Activated CD8-positive, alpha-beta memory T cell treated with anti-CD3 and anti-CD28 coated beads, Interleukin-2, amount 50 U/mL, for 48 hours (primary cell): ENCODE data around the gene TXNDC15.
"Not testable (repeated sequence)": the region's sequence is repeated elsewhere in the genome, so short reads cannot be mapped to it uniquely, and the experiment has no call there.

ENCODE experiments used
- DNase-seq: peaks from one replicate; pipeline ENCODE4 v3.0.0-alpha.2; 2020

Gene TXNDC15

DNA sequence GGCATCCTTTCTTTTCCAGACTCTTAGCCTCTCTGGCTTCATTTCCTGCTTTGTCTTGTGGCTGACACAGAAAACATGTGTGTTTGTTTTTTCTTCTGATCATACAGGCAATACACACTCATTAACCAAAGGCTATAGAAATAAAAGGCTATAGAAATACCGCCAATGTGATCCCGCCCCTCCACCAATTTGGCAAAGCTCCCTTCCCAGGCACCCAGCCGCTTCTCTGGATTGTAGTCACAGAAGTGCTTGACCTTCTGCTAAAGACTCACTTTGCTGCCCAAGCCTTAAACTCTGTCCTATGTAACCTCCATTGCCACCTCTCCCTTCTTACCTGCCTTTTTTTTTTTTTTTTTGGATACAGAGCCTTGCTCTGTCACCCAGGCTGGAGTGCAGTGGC lies 5.3 kb downstream of the TXNDC15 start:
- DNase-seq = no peak

- not testable (repeated sequence) for DNase-seq
Observed at GRCh38 chr5:134880937-134881336, 6.8 kb downstream of the TXNDC15 start.

GRCh38 chr5:134881711-134882110 lies 7.5 kb downstream of the TXNDC15 start:
- not testable (repeated sequence) for DNase-seq

DNA sequence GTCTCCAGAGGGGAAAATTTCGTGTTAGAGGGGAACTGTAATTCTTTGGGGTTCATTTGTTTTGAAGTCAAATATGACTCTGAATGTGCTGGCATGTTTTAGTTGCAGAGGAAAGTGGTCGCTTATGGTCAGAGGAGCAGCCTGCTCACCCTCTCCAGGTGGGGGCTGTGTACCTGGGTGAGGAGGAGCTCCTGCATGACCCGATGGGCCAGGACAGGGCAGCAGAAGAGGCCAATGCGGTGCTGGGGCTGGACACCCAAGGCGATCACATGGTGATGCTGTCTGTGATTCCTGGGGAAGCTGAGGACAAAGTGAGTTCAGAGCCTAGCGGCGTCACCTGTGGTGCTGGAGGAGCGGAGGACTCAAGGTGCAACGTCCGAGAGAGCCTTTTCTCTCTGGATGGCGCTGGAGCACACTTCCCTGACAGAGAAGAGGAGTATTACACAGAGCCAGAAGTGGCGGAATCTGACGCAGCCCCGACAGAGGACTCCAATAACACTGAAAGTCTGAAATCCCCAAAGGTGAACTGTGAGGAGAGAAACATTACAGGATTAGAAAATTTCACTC lies 13.5 kb downstream of the TXNDC15 start:
- DNase-seq = no peak

- no peak for DNase-seq
Observed at GRCh38 chr5:134889335-134889734, 15.2 kb downstream of the TXNDC15 start.

- DNase-seq = no peak
Observed at GRCh38 chr5:134891473-134891872, 17.3 kb downstream of the TXNDC15 start.

GRCh38 chr5:134892282-134892681 lies 18.1 kb downstream of the TXNDC15 start:
- no peak for DNase-seq

GRCh38 chr5:134892926-134893325 lies 18.8 kb downstream of the TXNDC15 start:
- DNase-seq = no peak

DNA sequence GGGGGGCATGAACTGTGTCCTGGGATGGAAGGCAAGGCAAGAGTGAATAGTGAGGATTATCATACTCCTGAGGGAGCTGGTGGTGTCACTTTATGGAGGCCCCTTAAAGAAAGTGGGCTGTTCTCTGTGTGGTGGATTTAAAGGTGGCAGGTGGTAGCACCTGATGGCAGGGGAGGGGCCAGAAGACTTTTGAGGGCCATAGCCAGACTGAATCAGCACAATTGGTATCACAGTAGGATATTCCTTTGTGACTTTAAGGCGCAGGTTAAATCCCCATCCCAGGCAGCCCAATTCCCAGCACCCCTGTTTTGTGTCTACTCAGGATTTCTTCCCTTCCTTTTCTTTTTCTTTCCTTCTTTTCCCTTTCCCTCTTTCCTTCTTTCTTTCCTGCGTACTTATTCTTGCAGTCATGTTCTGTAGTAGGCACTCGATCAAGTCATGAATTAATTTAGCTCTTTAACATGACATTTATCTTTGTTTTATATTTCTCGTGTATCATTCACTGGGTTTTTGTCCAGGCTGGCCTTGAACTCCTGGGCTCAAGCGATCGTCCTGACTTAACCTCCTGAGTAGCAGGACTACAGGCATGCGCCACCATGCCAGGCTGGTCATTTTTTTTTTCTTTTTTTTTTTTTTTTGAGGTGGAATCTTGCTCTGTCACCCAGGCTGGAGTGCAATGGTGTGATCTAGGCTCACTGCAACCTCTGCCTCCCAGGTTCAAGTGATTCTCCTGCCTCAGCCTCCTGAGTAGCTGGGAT lies 19.8 kb downstream of the TXNDC15 start:
- DNase-seq = no peak

GRCh38 chr5:134902071-134902801 lies 28.1 kb downstream of the TXNDC15 start:
- DNase-seq = no peak

DNA sequence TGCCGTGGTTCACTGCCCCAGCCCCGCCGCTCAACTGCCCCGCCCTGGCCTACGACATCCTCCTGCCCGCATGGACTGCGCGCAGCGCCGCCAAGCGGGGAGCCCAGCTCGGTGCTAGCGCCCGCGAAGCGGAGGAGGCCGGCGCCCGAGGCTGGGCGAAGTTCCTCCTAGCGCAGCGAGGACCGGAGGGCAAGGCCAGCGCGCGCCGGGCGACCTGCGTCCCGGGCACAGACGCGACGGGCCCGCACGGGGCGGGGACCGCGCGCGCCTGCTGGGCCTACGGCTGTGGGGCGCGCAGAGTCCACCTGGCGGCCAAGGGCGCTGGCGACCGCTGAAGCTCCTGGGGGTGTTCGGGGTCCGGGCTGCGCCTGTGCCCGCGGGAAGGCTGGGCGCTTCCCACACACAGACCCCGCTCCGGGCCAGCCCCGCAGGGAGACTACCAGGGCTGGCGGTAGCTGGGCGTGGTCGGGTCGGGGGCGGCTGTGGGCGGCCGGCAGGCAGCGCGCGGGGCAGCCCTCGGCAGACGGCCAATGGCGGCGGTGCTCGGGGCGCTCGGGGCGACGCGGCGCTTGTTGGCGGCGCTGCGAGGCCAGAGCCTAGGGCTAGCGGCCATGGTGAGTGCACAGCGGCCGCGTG lies 30.6 kb downstream of the TXNDC15 start, which contains the start of gene PCBD2:
Gene PCBD2 (plus strand): TSS at position 522 of the 636 bp plus-strand sequence. CDS start 9 bp downstream, at position 531.
- peak; percentile 96 for DNase-seq

DNA sequence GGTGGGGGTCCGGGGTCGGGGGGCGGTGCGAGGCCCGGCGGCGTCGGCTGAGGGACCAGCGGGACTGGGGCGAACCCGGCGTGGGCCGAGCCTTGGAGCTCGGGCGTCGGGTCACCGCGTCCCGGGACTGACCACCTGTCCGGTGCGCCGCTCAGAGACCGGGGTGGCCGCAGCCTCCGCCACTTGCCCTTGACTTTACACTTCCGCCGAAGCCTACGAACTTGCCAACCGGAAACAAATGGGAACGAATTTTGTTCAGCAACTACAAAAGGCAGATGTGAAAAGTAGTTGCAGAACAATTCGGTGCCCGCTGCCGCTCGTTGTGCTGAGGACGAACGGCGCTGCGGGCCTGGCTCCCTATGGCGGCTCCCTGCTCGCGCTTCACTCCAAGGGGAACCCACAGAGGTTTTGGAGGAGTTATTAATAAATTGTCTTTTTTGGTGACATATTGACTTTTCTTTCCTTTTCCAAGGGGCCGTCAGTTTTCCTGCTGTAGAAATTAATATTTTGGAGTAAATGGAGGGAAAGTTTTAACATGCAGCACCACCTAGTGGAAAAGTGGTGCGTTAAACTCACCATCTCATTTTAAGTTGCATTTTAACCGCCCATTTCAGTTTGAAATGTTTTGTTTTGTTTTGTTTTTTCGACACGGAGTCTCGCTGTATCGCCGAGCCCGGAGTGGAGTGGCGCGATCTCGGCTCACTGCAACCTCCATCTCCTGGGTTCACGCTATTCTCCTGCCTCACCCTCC lies 31.2 kb downstream of the TXNDC15 start:
- DNase-seq = peak; percentile 85

DNA sequence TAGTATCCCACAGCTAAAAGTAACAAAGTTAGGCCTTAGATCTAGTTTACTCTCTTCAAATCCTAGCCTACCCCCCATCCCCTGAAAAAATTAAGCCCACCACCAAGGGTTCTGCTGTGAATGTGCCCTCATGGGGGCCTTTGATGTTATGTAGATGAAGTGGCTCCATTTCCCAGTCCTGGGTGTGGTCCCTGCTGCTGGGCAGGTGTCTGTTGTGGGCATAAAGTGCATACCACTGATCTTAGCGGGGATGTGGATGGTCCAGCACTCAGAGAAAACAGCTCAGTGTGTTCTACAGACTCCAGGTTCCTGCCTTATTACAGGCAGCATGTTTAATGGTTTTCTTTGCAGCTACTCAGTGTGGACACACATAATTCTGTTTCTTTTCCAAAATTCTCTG lies 32.6 kb downstream of the TXNDC15 start:
- no peak for DNase-seq

DNA sequence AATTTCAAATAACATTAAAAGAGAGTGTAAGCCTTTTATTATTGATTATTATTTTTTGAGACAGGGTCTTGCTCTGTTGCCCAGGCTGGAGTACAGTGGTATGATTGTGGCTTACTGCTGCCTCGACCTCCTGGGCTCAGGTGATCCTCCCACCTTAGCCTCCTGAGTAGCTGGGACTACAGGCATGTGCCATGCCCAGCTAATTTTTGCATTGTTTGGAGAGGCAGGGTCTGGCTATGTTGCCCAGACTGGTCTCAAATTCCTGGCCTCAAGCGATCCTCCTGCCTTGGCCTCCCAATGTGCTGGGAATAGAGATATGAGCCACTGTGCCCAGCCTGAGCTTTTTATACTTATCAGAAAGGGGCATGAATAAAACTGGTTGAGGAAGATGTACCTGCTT lies 36.6 kb downstream of the TXNDC15 start:
- DNase-seq = not testable (repeated sequence)

DNA sequence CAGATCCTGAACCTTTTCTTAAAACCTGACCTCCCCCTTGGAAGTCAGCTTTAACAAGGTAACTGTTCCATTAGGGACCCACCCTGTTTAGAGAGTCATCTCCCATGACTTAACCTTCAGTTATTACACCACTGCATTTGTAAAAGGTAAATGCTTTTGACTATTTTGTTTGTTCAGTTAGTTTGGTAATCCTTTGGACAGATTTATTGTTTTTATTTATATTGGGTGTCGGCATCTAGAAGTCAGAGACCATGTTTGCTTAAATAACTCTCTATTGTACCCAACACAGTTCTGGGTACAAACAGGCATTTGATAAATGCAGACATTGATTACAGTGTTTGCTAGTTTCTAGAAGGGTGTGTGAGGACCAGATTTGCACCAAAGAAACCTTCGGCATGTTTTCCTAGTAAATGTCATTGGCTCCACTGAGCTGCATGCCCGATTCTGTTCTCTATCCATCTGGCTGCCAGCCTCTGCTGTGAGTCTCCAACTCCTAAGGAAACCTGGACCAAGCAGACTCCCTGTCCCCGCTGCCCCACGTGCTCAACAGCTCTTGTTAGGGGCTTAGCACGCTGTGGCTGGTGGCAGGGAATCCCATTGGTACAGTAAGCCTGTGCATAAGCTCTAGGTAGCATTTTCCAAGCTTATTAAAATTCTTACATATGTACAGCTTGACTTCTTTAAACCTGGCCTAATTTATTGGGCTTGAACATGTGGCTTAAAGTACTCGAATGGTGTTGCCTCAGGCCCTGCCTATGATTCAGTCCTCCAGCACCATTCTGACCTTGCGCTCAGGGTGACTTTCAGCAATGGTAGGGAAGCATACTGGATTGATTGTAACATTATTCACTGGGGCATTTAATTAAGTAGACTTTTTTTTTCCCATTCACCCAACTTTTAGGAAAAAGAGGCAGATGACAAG lies 37.4 kb downstream of the TXNDC15 start:
- DNase-seq = no peak

DNA sequence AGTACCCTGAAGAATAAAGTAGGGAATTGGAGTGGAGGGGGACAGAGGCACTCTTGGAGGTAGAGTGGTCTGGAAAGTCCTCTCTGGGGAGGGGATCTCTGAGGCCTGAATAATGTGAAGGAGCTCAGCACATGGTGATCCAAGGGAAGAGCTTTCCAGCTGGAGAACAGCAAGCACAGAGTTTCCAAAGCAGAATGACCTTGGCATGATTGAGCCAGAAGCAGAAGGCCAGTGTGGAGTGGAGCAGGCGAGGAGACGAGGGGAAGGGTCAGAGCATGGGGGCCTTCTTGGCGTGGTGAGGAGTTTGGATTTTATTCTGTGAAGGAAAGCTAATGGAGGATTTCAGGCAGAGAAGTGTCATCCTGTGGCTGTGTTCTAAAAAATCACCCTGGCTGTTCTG lies 39.1 kb downstream of the TXNDC15 start:
- DNase-seq = no peak

DNA sequence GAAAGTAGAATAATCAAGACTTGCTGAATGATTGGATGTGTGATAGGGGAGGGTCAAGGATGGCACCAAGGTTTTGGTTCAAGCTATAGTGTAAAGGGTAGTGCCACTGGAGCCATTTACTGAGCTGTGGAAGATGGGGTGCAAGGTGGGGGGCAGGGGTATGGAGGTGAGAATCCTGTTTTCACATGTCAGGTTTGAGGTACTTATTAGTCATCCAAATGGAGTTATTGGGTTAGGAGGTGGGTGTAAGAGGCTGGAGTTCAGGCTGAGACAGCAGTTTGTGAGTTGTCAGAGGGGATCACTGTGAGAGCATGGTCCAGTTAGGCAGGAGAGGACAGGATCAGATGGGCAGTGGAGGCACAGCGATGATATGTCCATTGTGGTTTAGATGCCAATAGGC lies 39.6 kb downstream of the TXNDC15 start:
- no peak for DNase-seq

DNA sequence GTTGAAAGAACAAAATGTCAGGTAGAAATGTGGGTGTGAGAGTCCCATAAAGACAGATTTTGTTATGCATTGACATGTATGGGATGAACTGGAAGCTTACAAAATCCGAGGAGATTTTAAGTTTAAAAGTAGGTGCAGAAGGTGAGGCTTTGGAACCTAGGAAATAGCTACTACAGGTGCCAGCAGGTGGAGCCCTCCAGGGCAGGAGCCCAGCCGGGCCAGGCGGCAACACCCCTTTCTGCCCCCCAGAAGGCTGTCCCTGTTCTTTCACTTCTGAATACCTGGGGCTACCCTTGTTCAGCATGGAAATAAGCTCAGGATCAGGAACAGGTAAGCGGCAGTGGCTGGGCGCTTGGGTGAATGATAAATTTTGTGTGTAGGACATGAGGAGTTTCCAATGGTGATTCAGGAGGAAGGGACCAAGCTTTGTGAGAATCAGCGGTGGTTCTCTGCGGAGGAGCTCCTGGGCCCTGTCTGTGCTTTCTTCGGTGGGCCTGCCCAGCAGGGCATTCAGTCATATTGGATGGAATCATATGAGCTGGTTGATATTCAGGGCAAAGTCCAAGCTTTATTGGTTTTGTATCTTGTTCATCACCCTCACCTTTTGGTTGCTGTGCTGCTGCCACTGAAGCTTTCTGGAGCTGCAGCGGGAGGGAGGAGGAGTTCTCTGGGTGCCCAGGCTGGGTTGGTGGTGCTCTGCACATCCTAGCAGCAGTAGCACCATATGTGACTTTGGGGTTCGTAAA lies 43.1 kb downstream of the TXNDC15 start:
- DNase-seq = no peak

GRCh38 chr5:134918861-134919260 lies 44.7 kb downstream of the TXNDC15 start:
- no peak for DNase-seq

DNA sequence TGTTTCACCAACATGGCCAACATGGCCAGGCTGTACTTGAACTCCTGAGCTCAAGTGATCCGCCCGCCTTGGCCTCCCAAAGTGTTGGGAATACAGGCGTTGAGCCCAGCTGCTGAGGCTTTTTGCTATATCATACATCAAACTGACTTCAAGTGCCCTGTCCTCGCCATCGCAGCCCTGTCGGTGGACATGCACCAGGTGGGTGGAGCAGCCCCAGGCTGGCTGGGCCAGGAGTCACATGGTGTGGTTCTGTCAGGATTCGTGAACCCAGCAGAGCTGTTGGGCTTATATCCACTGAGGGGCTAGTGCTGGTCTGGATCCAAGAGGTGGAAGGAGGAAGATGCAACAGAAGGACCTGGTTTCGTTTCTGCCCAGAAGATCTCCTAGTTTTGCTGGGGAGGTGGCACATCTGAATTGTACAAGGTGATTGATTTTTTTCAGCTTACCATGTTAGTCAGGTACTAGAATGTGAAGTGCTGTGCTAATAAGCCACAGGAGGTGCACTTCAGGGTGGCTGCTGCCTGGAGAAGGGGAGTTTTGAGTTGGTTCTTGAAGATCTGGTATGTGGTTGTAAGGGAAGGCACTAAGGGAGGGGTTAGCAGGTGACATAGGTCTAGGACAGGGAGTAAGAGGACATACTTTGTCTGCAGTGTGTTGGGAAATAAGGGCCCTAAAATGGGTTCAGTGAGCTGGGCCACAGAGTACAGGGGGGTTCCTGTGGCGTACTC lies 46.8 kb downstream of the TXNDC15 start:
- DNase-seq = no peak
